HCT116 (cell line): ENCODE results near the gene YEATS4. TPM values are rescaled to one million over a fixed set of nuclear protein-coding genes. Genes with fewer than 3 reads are reported as not detected.

Experiments used
- ATAC-seq: fragments of 200-7000 bp; cut with Tn5 transposase; 2 replicates; pipeline ENCODE4 v1.9.1; 2020; ENCODE audit warnings: mild to moderate bottlenecking, moderate library complexity
- BruUV-seq: library from RNA; stranded (reverse); fragments of 400-500 nt; replicated peaks from 2 replicates; lab custom pipeline; 2021; lab: Mats Ljungman, UMichigan
- CTCF ChIA-PET: fragments of 300-600 bp; sonication (Branson Sonifier 250); formaldehyde crosslinking; loops from one replicate; lab custom pipeline; 2021; ENCODE audit warnings: antibody characterized with exemption; lab: Charles Lee
- POLR2A ChIA-PET: fragments of 300-600, 350-600 bp; sonication (Branson Sonifier 250); formaldehyde crosslinking; loops from one replicate; lab custom pipeline; 2021; ENCODE audit warnings: antibody characterized with exemption; lab: Charles Lee
- RAD21 ChIA-PET, 2 experiments: fragments of 300-600 bp; sonication (Branson Sonifier 250); formaldehyde crosslinking; loops; one replicate each; lab custom pipeline; 2023; ENCODE audit warnings: low total read pairs in 2 of 2; ENCODE audit not compliant: uncharacterized antibody in 2 of 2, unreplicated experiment in 2 of 2, low non-redundant PET in 1 of 2; lab: Charles Lee
- DNase-seq: peaks from one replicate; pipeline ENCODE4 v3.0.0-alpha.2; 2010; ENCODE audit warnings: low read depth, low spot score
- H2AFZ ChIP-seq: fragments of 200-600 bp; shearing (Covaris generic), sonication (generic); 2 replicates; pipeline ENCODE4 v1.6.1; 2017; ENCODE audit warnings: low read depth, mixed run types, mixed read lengths, antibody characterized with exemption, low read length; ENCODE audit not compliant: poor library complexity, severe bottlenecking
- H3K27ac ChIP-seq: 2 replicates; pipeline ENCODE4 v1.5.1; 2012; ENCODE audit warnings: low read depth, low read length
- H3K27me3 ChIP-seq: fragments of 200-600 bp; sonication (generic); 2 replicates; pipeline ENCODE4 v1.6.1; 2016; ENCODE audit warnings: mixed run types, low read length, mixed read lengths; ENCODE audit not compliant: insufficient read depth
- H3K36me3 ChIP-seq, 2 experiments: fragments of 200-500 bp in 1 of 2; fragments of 200-600 bp in 1 of 2; sonication (Bioruptor generic) in 1 of 2; sonication (generic) in 1 of 2; 2 replicates each; pipeline versions ENCODE4 v1.5.1 to v1.6.1; 2014 to 2016; ENCODE audit warnings: low read length in 2 of 2, inconsistent platforms in 1 of 2, mixed read lengths in 1 of 2, mixed run types in 1 of 2; ENCODE audit not compliant: insufficient read depth in 2 of 2, control insufficient read depth in 1 of 2
- H3K4me1 ChIP-seq, 2 experiments: fragments of 200-600 bp in 1 of 2; sonication (generic) in 1 of 2; 2 replicates each; pipeline versions ENCODE4 v1.5.1 to v1.6.1; 2012 to 2017; ENCODE audit warnings: low read length in 2 of 2, inconsistent platforms in 1 of 2, mild to moderate bottlenecking in 1 of 2, mixed read lengths in 1 of 2, mixed run types in 1 of 2, moderate library complexity in 1 of 2; ENCODE audit not compliant: insufficient read depth in 2 of 2, control insufficient read depth in 1 of 2
- H3K4me2 ChIP-seq: fragments of 200-600 bp; sonication (generic); 2 replicates; pipeline ENCODE4 v1.6.1; 2017; ENCODE audit warnings: mixed run types, low read length, mixed read lengths
- H3K4me3 ChIP-seq, 2 experiments: fragments of 200-600 bp in 1 of 2; sonication (generic) in 1 of 2; replicated peaks in 1 of 2; 2 replicates each; pipeline ENCODE4 v1.5.1; 2011 to 2016; ENCODE audit warnings: low read length in 2 of 2, control low read depth in 1 of 2, low read depth in 1 of 2, mild to moderate bottlenecking in 1 of 2, mixed read lengths in 1 of 2, mixed run types in 1 of 2
- H3K79me2 ChIP-seq: fragments of 200-600 bp; sonication (generic); 2 replicates; pipeline ENCODE4 v1.6.1; 2017; ENCODE audit warnings: mild to moderate bottlenecking, mixed run types, low read length, moderate library complexity, mixed read lengths; ENCODE audit not compliant: insufficient read depth
- H3K9ac ChIP-seq: fragments of 200-600 bp; sonication (generic); 2 replicates; pipeline ENCODE4 v1.6.1; 2016; ENCODE audit warnings: low read length, mixed read lengths
- H3K9me2 ChIP-seq: fragments of 200-600 bp; sonication (generic), shearing (Covaris generic); 2 replicates; pipeline ENCODE4 v1.6.1; 2017; ENCODE audit warnings: mixed run types, mild to moderate bottlenecking, moderate library complexity; ENCODE audit not compliant: insufficient read depth
- H3K9me3 ChIP-seq, 2 experiments: fragments of 200-500 bp in 1 of 2; fragments of 200-600 bp in 1 of 2; sonication (Bioruptor generic) in 1 of 2; sonication (generic) in 1 of 2; 2 replicates each; pipeline ENCODE4 v1.6.1; 2014 to 2017; ENCODE audit warnings: low read length in 2 of 2, mixed read lengths in 2 of 2, inconsistent platforms in 1 of 2, low read depth in 1 of 2, mild to moderate bottlenecking in 1 of 2, mixed run types in 1 of 2, moderate library complexity in 1 of 2; ENCODE audit not compliant: control insufficient read depth in 1 of 2, insufficient read depth in 1 of 2
- H4K20me1 ChIP-seq: fragments of 200-600 bp; sonication (generic), shearing (Covaris generic); 2 replicates; pipeline ENCODE4 v1.6.1; 2017; ENCODE audit warnings: mixed run types, mild to moderate bottlenecking, moderate library complexity; ENCODE audit not compliant: insufficient read depth
- CBX3 ChIP-seq: IDR thresholded peaks from 2 replicates; pipeline ENCODE4 v1.6.1; 2012; ENCODE audit warnings: low read depth
- CEBPB ChIP-seq: IDR thresholded peaks from 2 replicates; pipeline ENCODE4 v1.6.1; 2012; ENCODE audit warnings: low read depth
- EGR1 ChIP-seq: IDR thresholded peaks from 2 replicates; pipeline ENCODE4 v1.6.1; 2012; ENCODE audit warnings: low read depth
- ELF1 ChIP-seq: IDR thresholded peaks from 2 replicates; pipeline ENCODE4 v1.6.1; 2012; ENCODE audit warnings: low read depth, borderline replicate concordance
- EZH2 ChIP-seq: fragments of 200-600 bp; sonication (generic); IDR thresholded peaks from 2 replicates; pipeline ENCODE4 v1.6.1; 2017; ENCODE audit warnings: antibody characterized with exemption, mixed run types
- EZH2phosphoT487 ChIP-seq: fragments of 200-600 bp; IDR thresholded peaks from 2 replicates; pipeline ENCODE4 v1.6.1; 2018; ENCODE audit warnings: antibody characterized with exemption, borderline replicate concordance
- FOSL1 ChIP-seq: IDR thresholded peaks from 2 replicates; pipeline ENCODE4 v1.6.1; 2012; ENCODE audit warnings: low read depth
- JUND ChIP-seq: IDR thresholded peaks from 2 replicates; pipeline ENCODE4 v1.6.1; 2012
- POLR2A ChIP-seq: IDR thresholded peaks from 2 replicates; pipeline ENCODE4 v1.7.0; 2011; ENCODE audit warnings: borderline replicate concordance; ENCODE audit not compliant: insufficient read depth, insufficient read length; ENCODE audit errors: extremely low read depth
- SIN3A ChIP-seq: IDR thresholded peaks from 2 replicates; pipeline ENCODE4 v1.6.1; 2012; ENCODE audit warnings: low read depth
- SP1 ChIP-seq: IDR thresholded peaks from 2 replicates; pipeline ENCODE4 v1.6.1; 2012; ENCODE audit warnings: low read depth
- SRF ChIP-seq: IDR thresholded peaks from 2 replicates; pipeline ENCODE4 v1.6.1; 2012; ENCODE audit warnings: low read depth
- ZFX ChIP-seq: fragments of 450-650 bp; IDR thresholded peaks from 2 replicates; pipeline ENCODE4 v1.6.1; 2017
- ZNF274 ChIP-seq: fragments of 200-500 bp; sonication (Bioruptor generic); IDR thresholded peaks from 2 replicates; pipeline ENCODE4 v1.6.1; 2014; ENCODE audit warnings: mild to moderate bottlenecking, low read depth, low read length, inconsistent platforms
- intact Hi-C: fragments of 100-400 bp; cut with micrococcal nuclease; formaldehyde crosslinking; loops from 2 replicates; pipeline ENCODE4 v1.10.0; 2022
- total RNA-seq: library from RNA; stranded (reverse); gene quantifications from one replicate; pipeline ENCODE4 v1.2.1, GENCODE V29; 2021; ENCODE audit not compliant: unreplicated experiment
- TF ChIP-seq, protein P1 (sequence below): IDR thresholded peaks from 2 replicates; pipeline ENCODE4 v1.6.1; 2012
- TF ChIP-seq, protein P2 (sequence below): IDR thresholded peaks from 2 replicates; pipeline ENCODE4 v1.6.1; 2012; ENCODE audit warnings: low read depth
- TF ChIP-seq, protein P3 (sequence below), 3 experiments: fragments of 200-600 bp in 1 of 3; sonication (generic) in 1 of 3; IDR thresholded peaks in 2 of 3; conservative IDR thresholded peaks in 1 of 3; 2 replicates each; pipeline ENCODE4 v1.5.1; 2012 to 2017; ENCODE audit warnings: low read depth in 2 of 3, low read length in 2 of 3, antibody characterized with exemption in 1 of 3, borderline replicate concordance in 1 of 3, control low read depth in 1 of 3, mild to moderate bottlenecking in 1 of 3, mixed read lengths in 1 of 3, mixed run types in 1 of 3, moderate library complexity in 1 of 3; ENCODE audit not compliant: insufficient read depth in 1 of 3
- TF ChIP-seq, protein P4 (sequence below): IDR thresholded peaks from 2 replicates; pipeline ENCODE4 v1.6.1; 2011; ENCODE audit warnings: mild to moderate bottlenecking, low read length, moderate library complexity; ENCODE audit not compliant: insufficient replicate concordance; ENCODE audit errors: extremely low read depth

YEATS4 gene
- total RNA-seq, 1 experiment from 2014 or later, result 32.0 TPM

DNA sequence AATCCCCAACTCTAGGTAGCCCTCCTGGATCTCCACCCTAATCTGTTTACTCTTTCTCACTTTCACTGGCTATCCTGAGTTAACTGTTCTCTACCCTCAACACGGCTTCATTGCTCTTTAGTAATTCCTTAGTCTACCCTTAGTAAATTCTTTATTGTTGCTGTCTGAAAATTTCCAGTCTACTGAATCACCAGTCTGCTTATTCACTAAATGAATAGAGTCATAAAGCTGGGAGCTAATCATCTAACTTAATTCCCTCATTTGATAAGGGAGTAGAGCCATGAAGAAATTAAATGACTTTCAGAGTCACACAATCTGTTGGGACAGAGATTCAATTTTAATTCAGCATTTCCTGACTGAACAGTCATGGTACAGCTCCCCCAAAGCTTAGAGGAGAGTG lies 36.5 kb downstream of the YEATS4 start:
- no peak overlapping the region for H3K4me3 ChIP-seq
- DNase-seq, result no peak
- no peaks in the 10 kb centered on the region for H4K20me1 ChIP-seq
- ChIA-PET CTCF (no interaction called here), RAD21 (no interaction called here), POLR2A (no interaction called here)
- H3K27me3 ChIP-seq, result no peaks in the 10 kb centered on the region
- no peak overlapping the region for H3K27ac ChIP-seq
- no TSS peak for BruUV-seq
- H2AFZ ChIP-seq, result no peak overlapping the region
- no peaks in the 10 kb centered on the region for H3K9me2 ChIP-seq
- intact Hi-C loops, result no loop called here
- no peak overlapping the region for H3K4me2 ChIP-seq
- peaks cover 0 to 7% of the 10 kb centered on the region in 2 experiments; a peak in 1 of 4 replicates for H3K9me3 ChIP-seq
- peaks cover 0 to 11% of the 10 kb centered on the region in 2 experiments; a peak in 1 of 4 replicates for H3K36me3 ChIP-seq
- H3K4me1 ChIP-seq, result no peaks in the 10 kb centered on the region
- ATAC-seq, result no peak
- no peak for TF ChIP-seq SIN3A
- no peak for TF ChIP-seq FOSL1
- TF ChIP-seq, protein P1, sequence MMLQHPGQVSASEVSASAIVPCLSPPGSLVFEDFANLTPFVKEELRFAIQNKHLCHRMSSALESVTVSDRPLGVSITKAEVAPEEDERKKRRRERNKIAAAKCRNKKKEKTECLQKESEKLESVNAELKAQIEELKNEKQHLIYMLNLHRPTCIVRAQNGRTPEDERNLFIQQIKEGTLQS, result no peak
- no peak for TF ChIP-seq ZNF274
- no peak for TF ChIP-seq ZFX
- no peak for TF ChIP-seq EZH2phosphoT487
- TF ChIP-seq SP1, result no peak
- TF ChIP-seq ELF1, result no peak
- TF ChIP-seq CBX3, result no peak
- TF ChIP-seq, protein P2, sequence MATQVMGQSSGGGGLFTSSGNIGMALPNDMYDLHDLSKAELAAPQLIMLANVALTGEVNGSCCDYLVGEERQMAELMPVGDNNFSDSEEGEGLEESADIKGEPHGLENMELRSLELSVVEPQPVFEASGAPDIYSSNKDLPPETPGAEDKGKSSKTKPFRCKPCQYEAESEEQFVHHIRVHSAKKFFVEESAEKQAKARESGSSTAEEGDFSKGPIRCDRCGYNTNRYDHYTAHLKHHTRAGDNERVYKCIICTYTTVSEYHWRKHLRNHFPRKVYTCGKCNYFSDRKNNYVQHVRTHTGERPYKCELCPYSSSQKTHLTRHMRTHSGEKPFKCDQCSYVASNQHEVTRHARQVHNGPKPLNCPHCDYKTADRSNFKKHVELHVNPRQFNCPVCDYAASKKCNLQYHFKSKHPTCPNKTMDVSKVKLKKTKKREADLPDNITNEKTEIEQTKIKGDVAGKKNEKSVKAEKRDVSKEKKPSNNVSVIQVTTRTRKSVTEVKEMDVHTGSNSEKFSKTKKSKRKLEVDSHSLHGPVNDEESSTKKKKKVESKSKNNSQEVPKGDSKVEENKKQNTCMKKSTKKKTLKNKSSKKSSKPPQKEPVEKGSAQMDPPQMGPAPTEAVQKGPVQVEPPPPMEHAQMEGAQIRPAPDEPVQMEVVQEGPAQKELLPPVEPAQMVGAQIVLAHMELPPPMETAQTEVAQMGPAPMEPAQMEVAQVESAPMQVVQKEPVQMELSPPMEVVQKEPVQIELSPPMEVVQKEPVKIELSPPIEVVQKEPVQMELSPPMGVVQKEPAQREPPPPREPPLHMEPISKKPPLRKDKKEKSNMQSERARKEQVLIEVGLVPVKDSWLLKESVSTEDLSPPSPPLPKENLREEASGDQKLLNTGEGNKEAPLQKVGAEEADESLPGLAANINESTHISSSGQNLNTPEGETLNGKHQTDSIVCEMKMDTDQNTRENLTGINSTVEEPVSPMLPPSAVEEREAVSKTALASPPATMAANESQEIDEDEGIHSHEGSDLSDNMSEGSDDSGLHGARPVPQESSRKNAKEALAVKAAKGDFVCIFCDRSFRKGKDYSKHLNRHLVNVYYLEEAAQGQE, result no peak
- TF ChIP-seq CEBPB, result no peak
- no peak for TF ChIP-seq SRF
- TF ChIP-seq, protein P3, sequence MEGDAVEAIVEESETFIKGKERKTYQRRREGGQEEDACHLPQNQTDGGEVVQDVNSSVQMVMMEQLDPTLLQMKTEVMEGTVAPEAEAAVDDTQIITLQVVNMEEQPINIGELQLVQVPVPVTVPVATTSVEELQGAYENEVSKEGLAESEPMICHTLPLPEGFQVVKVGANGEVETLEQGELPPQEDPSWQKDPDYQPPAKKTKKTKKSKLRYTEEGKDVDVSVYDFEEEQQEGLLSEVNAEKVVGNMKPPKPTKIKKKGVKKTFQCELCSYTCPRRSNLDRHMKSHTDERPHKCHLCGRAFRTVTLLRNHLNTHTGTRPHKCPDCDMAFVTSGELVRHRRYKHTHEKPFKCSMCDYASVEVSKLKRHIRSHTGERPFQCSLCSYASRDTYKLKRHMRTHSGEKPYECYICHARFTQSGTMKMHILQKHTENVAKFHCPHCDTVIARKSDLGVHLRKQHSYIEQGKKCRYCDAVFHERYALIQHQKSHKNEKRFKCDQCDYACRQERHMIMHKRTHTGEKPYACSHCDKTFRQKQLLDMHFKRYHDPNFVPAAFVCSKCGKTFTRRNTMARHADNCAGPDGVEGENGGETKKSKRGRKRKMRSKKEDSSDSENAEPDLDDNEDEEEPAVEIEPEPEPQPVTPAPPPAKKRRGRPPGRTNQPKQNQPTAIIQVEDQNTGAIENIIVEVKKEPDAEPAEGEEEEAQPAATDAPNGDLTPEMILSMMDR (IDR thresholded peaks at IDR 0.05 in 2 of 3, conservative IDR thresholded peaks at IDR 0.05 in 1 of 3; ENCODE audit: borderline replicate concordance in 1 of 3, insufficient read depth in 1 of 3, low read depth in 2 of 3, low read length in 2 of 3), result no peak
- no peak for TF ChIP-seq EZH2
- no peak for TF ChIP-seq EGR1
- TF ChIP-seq, protein P4, sequence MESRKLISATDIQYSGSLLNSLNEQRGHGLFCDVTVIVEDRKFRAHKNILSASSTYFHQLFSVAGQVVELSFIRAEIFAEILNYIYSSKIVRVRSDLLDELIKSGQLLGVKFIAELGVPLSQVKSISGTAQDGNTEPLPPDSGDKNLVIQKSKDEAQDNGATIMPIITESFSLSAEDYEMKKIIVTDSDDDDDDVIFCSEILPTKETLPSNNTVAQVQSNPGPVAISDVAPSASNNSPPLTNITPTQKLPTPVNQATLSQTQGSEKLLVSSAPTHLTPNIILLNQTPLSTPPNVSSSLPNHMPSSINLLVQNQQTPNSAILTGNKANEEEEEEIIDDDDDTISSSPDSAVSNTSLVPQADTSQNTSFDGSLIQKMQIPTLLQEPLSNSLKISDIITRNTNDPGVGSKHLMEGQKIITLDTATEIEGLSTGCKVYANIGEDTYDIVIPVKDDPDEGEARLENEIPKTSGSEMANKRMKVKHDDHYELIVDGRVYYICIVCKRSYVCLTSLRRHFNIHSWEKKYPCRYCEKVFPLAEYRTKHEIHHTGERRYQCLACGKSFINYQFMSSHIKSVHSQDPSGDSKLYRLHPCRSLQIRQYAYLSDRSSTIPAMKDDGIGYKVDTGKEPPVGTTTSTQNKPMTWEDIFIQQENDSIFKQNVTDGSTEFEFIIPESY, result no peak
- TF ChIP-seq POLR2A, result no peak
- TF ChIP-seq JUND, result no peak
- H3K79me2 ChIP-seq, result no peaks in the 10 kb centered on the region; the same call in 1 of the 2 replicates
- no peak overlapping the region for H3K9ac ChIP-seq
